Measurements from ENCODE around the gene NT5C3A. TPM values are rescaled to one million over a fixed set of nuclear protein-coding genes. Genes with fewer than 3 reads are reported as not detected.
"Not testable (repeated sequence)": the region's sequence is repeated elsewhere in the genome, so short reads cannot be mapped to it uniquely, and the experiment has no call there.

NT5C3A gene
- total RNA-seq, 4 donors from 2014 or later = 37.5 to 101 (median 71.4) TPM

DNA sequence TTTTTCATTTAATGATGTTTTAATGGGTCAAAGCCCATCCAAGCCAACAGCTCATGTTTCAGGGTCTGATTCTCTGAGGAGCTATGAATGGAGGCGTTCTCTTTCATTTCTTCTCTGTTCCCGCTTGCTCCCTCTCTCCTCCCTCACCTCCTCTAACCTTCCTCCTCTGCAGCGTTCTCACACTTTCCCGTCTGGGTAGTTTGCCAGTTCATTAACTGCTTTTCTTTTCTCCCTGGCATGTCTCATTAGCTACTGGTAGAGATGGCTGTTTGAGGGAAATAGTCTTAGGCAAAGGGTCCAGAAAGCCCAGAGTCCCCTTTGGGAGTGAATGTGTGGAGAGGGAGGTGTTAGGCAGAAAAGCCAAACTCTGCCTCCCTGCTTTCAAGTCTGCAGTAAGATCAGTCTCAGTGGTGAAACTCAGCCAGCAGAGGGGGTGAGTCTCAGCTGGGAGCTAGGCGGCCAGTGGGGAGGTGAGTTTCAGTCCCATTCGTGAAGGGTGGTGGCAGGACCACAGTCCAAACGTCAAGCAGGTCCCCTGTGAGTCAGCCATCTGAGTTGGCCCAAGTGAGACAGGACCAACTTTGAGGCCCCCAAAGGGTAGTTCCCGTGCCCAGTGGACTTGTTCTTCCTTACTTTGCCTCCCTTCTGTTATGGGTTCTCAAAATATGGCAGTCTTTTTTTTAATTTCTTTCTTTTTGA, 98.0 kb downstream of the NT5C3A start:
- intact Hi-C loops (cut with DNase I; ENCODE audit: low total_unique reads); DNase-seq; H3K36me3 ChIP-seq; H3K4me3 ChIP-seq; H3K9me3 ChIP-seq; H3K27me3 ChIP-seq: not testable (repeated sequence)
- peak; percentile 56 to 76 for ATAC-seq
- H3K27ac ChIP-seq = peak overlapping the region in 1 of 4 donors; percentile 35
- peaks cover 12 to 16% of the 10 kb centered on the region in 2 donors for H3K4me1 ChIP-seq
- TF ChIP-seq, protein P1, sequence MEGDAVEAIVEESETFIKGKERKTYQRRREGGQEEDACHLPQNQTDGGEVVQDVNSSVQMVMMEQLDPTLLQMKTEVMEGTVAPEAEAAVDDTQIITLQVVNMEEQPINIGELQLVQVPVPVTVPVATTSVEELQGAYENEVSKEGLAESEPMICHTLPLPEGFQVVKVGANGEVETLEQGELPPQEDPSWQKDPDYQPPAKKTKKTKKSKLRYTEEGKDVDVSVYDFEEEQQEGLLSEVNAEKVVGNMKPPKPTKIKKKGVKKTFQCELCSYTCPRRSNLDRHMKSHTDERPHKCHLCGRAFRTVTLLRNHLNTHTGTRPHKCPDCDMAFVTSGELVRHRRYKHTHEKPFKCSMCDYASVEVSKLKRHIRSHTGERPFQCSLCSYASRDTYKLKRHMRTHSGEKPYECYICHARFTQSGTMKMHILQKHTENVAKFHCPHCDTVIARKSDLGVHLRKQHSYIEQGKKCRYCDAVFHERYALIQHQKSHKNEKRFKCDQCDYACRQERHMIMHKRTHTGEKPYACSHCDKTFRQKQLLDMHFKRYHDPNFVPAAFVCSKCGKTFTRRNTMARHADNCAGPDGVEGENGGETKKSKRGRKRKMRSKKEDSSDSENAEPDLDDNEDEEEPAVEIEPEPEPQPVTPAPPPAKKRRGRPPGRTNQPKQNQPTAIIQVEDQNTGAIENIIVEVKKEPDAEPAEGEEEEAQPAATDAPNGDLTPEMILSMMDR (IDR thresholded peaks at IDR 0.05 in 4 of 5, conservative IDR thresholded peaks at IDR 0.05 in 1 of 5) = peak in 2 of 5 experiments; percentile 16 to 22
- in situ Hi-C loops (cut with MboI; ENCODE audit: low sequenced_read_pairs in 4 of 4) = loop anchor here in 1 of 4 donors (25.0 kb wide), 1 partner anchor 98 kb away; the partner anchor contains the start of gene NT5C3A

Other genes with a start within 250 kb of the NT5C3A start
- 10 to 100 TPM; 54.3 to 92.5 (median 64.1) TPM for gene KBTBD2, start 171.0 kb downstream of the NT5C3A start, total RNA-seq
- gene FKBP9, start 105.3 kb downstream of the NT5C3A start, total RNA-seq = 10 to 100 TPM; 32.1 to 72.1 (median 35.3) TPM
- gene RP9, start 46.6 kb upstream of the NT5C3A start, total RNA-seq = 10 to 100 TPM; 13.0 to 23.9 (median 20.1) TPM
- 1 to 10 TPM; 3.5 to 6.5 (median 5.4) TPM for gene BBS9, start 66.8 kb upstream of the NT5C3A start, total RNA-seq

Data from gastrocnemius medialis (tissue), 4 donors.